ENCODE results near the gene SLC17A2.

Gene SLC17A2

GRCh38 chr6:25863360-25863759 is 67.1 kb downstream of the SLC17A2 start:
- no peaks in the 10 kb centered on the region for H3K4me1 ChIP-seq (ENCODE audit: control insufficient read depth, insufficient read depth, low read length)
- H3K4me3 ChIP-seq (ENCODE audit: low read depth, low read length): no peak overlapping the region
- no peaks in the 10 kb centered on the region for H3K36me3 ChIP-seq (ENCODE audit: control insufficient read depth in 2 of 2, insufficient read depth in 1 of 2, low read length in 2 of 2)
- TF ChIP-seq ZNF704 (tag by site-specific recombination; IDR thresholded peaks at IDR 0.05) (no peak), ZNF366 (tag by site-specific recombination; conservative IDR thresholded peaks at IDR 0.05) (no peak), ZBTB17 (tag by site-specific recombination; IDR thresholded peaks at IDR 0.05) (no peak), EGR2 (tag by site-specific recombination; IDR thresholded peaks at IDR 0.05; ENCODE audit: low read depth) (no peak), ZNF677 (tag by site-specific recombination; IDR thresholded peaks at IDR 0.05) (no peak), HOXC10 (CRISPR knock-in tag; IDR thresholded peaks at IDR 0.05) (no peak), ZNF239 (tag by site-specific recombination; IDR thresholded peaks at IDR 0.05) (no peak), ZNF391 (tag by site-specific recombination; IDR thresholded peaks at IDR 0.05; ENCODE audit: borderline replicate concordance, low read depth) (no peak), ZNF558 (tag by site-specific recombination; IDR thresholded peaks at IDR 0.05) (no peak), ZNF121 (tag by site-specific recombination; IDR thresholded peaks at IDR 0.05) (no peak), CTCF (tag by site-specific recombination; IDR thresholded peaks at IDR 0.05) (no peak), ZNF596 (tag by site-specific recombination; IDR thresholded peaks at IDR 0.05) (no peak), AEBP2 (tag by site-specific recombination; IDR thresholded peaks at IDR 0.05; ENCODE audit: borderline replicate concordance) (no peak), FEZF1 (tag by site-specific recombination; IDR thresholded peaks at IDR 0.05) (no peak), ZNF610 (tag by site-specific recombination; IDR thresholded peaks at IDR 0.05; ENCODE audit: borderline replicate concordance) (no peak)
- TF ChIP-seq, protein P1, sequence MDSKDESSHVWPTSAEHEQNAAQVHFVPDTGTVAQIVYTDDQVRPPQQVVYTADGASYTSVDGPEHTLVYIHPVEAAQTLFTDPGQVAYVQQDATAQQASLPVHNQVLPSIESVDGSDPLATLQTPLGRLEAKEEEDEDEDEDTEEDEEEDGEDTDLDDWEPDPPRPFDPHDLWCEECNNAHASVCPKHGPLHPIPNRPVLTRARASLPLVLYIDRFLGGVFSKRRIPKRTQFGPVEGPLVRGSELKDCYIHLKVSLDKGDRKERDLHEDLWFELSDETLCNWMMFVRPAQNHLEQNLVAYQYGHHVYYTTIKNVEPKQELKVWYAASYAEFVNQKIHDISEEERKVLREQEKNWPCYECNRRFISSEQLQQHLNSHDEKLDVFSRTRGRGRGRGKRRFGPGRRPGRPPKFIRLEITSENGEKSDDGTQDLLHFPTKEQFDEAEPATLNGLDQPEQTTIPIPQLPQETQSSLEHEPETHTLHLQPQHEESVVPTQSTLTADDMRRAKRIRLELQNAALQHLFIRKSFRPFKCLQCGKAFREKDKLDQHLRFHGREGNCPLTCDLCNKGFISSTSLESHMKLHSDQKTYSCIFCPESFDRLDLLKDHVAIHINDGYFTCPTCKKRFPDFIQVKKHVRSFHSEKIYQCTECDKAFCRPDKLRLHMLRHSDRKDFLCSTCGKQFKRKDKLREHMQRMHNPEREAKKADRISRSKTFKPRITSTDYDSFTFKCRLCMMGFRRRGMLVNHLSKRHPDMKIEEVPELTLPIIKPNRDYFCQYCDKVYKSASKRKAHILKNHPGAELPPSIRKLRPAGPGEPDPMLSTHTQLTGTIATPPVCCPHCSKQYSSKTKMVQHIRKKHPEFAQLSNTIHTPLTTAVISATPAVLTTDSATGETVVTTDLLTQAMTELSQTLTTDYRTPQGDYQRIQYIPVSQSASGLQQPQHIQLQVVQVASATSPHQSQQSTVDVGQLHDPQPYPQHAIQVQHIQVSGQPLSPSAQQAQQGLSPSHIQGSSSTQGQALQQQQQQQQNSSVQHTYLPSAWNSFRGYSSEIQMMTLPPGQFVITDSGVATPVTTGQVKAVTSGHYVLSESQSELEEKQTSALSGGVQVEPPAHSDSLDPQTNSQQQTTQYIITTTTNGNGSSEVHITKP (tag by site-specific recombination; IDR thresholded peaks at IDR 0.05): no peak
- POLR2A ChIA-PET: no interaction called here
- CTCF ChIA-PET: interaction anchor here (0.7 to 1.7 kb wide), 3 partner anchors 26 to 143 kb away, joined by 3 read pairs; no protein-coding TSS in a partner anchor
- H3K27ac ChIP-seq (ENCODE audit: extremely low read depth, low read depth, low read length): no peak overlapping the region
- H3K9me3 ChIP-seq (ENCODE audit: control insufficient read depth, insufficient read depth, low read depth, low read length): no peaks in the 10 kb centered on the region
